Esophagus muscularis mucosa (tissue), 4 donors: ENCODE measurements around the gene AFF4. TPM values are rescaled to one million over a fixed set of nuclear protein-coding genes. Genes with fewer than 3 reads are reported as not detected.

ENCODE experiments used
- DNase-seq: peaks from one replicate; pipeline ENCODE4 v3.0.0-alpha.2; 2017; ENCODE audit errors: extremely low spot score
- H3K27ac ChIP-seq, 4 donors: fragments of 200-600 bp; sonication (generic); replicated peaks in 1 of 4; 1 replicate in 3 of 4; 2 replicates in 1 of 4; pipeline ENCODE4 v1.5.1; 2016 to 2019; ENCODE audit warnings: mild to moderate bottlenecking in 1 of 4
- H3K27me3 ChIP-seq, 4 donors: fragments of 200-600 bp; sonication (generic); one replicate each; pipeline versions ENCODE4 v1.5.1 to v1.6.0; 2016 to 2019
- H3K36me3 ChIP-seq, 4 donors: fragments of 200-600 bp; sonication (generic); one replicate each; pipeline ENCODE4 v1.5.1; 2016 to 2019
- H3K4me1 ChIP-seq, 4 donors: fragments of 200-600 bp; sonication (generic); one replicate each; pipeline ENCODE4 v1.5.1; 2016 to 2019
- H3K4me3 ChIP-seq, 4 donors: fragments of 200-600 bp; sonication (generic); 1 replicate in 2 of 4; 2 replicates in 2 of 4; pipeline ENCODE4 v1.5.1; 2016 to 2019; ENCODE audit warnings: mild to moderate bottlenecking in 4 of 4, moderate library complexity in 1 of 4
- H3K9me3 ChIP-seq, 4 donors: fragments of 200-600 bp; sonication (generic); 1 replicate in 3 of 4; 2 replicates in 1 of 4; pipeline ENCODE4 v1.5.1; 2016 to 2019
- EP300 ChIP-seq: sonication (generic); formaldehyde crosslinking; IDR thresholded peaks from one replicate; pipeline ENCODE4 v1.6.1; 2017; ENCODE audit warnings: antibody characterized with exemption
- POLR2A ChIP-seq: fragments of 450-650 bp; IDR thresholded peaks from one replicate; pipeline ENCODE4 v1.6.1; 2017; ENCODE audit warnings: antibody characterized with exemption, moderate library complexity, mild to moderate bottlenecking, low read depth
- POLR2AphosphoS5 ChIP-seq, 2 donors: sonication (generic); formaldehyde crosslinking; IDR thresholded peaks; one replicate each; pipeline ENCODE4 v1.6.1; 2017; ENCODE audit warnings: antibody characterized with exemption in 2 of 2
- WGBS: methylation state at CpG from one replicate; pipeline ENCODE4 v1.1.5; 2018; 5-methylcytosine and 5-hydroxymethylcytosine counted together
- intact Hi-C: fragments of 100-400 bp; cut with DNase I; formaldehyde crosslinking; loops from one replicate; pipeline ENCODE4 v1.15.1; 2023
- total RNA-seq, 4 donors: library from RNA; depleted of rRNA; stranded (reverse); fragments of >200 nt; gene quantifications; one replicate each; pipeline versions ENCODE4 v1.1.0 to v1.2.1, GENCODE V29; 2016
- TF ChIP-seq, protein P1 (sequence below), 3 experiments: fragments of 200-600 bp in 2 of 3; fragments of 450-650 bp in 1 of 3; sonication (generic) in 2 of 3; IDR thresholded peaks; one replicate each; pipeline ENCODE4 v1.5.1; 2017 to 2019; ENCODE audit warnings: antibody characterized with exemption in 3 of 3, mild to moderate bottlenecking in 2 of 3, moderate library complexity in 1 of 3

Gene AFF4
- total RNA-seq, 4 donors from 2014 or later: 56.1 to 74.1 (median 63.0) TPM

- intact Hi-C loops: no loop called here
- Histone ChIP-seq H3K4me1 (peaks cover 20 to 73% (median 47%) of the 10 kb centered on the region in 4 donors), H3K4me3 (no peak overlapping the region), H3K27ac (no peak overlapping the region), H3K9me3 (no peaks in the 10 kb centered on the region), H3K36me3 (peaks cover 0 to 9% (median 2%) of the 10 kb centered on the region in 4 donors), H3K27me3 (no peaks in the 10 kb centered on the region)
- WGBS: 90% methylated on average over 3 of the region's 3 CpGs
- no peak for TF ChIP-seq POLR2AphosphoS5 (IDR thresholded peaks at IDR 0.05)
- no peak for TF ChIP-seq EP300
- TF ChIP-seq, protein P1, sequence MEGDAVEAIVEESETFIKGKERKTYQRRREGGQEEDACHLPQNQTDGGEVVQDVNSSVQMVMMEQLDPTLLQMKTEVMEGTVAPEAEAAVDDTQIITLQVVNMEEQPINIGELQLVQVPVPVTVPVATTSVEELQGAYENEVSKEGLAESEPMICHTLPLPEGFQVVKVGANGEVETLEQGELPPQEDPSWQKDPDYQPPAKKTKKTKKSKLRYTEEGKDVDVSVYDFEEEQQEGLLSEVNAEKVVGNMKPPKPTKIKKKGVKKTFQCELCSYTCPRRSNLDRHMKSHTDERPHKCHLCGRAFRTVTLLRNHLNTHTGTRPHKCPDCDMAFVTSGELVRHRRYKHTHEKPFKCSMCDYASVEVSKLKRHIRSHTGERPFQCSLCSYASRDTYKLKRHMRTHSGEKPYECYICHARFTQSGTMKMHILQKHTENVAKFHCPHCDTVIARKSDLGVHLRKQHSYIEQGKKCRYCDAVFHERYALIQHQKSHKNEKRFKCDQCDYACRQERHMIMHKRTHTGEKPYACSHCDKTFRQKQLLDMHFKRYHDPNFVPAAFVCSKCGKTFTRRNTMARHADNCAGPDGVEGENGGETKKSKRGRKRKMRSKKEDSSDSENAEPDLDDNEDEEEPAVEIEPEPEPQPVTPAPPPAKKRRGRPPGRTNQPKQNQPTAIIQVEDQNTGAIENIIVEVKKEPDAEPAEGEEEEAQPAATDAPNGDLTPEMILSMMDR (IDR thresholded peaks at IDR 0.05): no peak
- TF ChIP-seq POLR2A: no peak
- DNase-seq: no peak
These were observed 19.9 kb downstream of the AFF4 start for GRCh38 chr5:132943362-132944022.

- no peak overlapping the region for H3K4me3 ChIP-seq
- no peak for TF ChIP-seq POLR2A
- TF ChIP-seq POLR2AphosphoS5 (IDR thresholded peaks at IDR 0.05): no peak
- TF ChIP-seq, protein P1 (IDR thresholded peaks at IDR 0.05): no peak
- TF ChIP-seq EP300: no peak
These were observed 22.1 kb downstream of the AFF4 start for GRCh38 chr5:132941331-132941730.

GRCh38 chr5:132928062-132928407 lies 35.4 kb downstream of the AFF4 start:
- peaks cover 26 to 84% (median 69%) of the 10 kb centered on the region in 4 donors for H3K36me3 ChIP-seq
- H3K27me3 ChIP-seq: no peaks in the 10 kb centered on the region
- no peak overlapping the region for H3K4me3 ChIP-seq
- WGBS: 97% methylated on average over 2 of the region's 2 CpGs
- DNase-seq: no peak
- no peaks in the 10 kb centered on the region for H3K9me3 ChIP-seq
- H3K27ac ChIP-seq: no peak overlapping the region
- H3K4me1 ChIP-seq: peaks cover 0 to 11% (median 2%) of the 10 kb centered on the region in 4 donors
- intact Hi-C loops: no loop called here
- TF ChIP-seq, protein P1 (IDR thresholded peaks at IDR 0.05): no peak
- TF ChIP-seq POLR2AphosphoS5 (IDR thresholded peaks at IDR 0.05): no peak
- no peak for TF ChIP-seq EP300
- TF ChIP-seq POLR2A: no peak

More at GRCh38 chr5:132941331-132941730, 22.1 kb downstream of the AFF4 start:
- Histone ChIP-seq H3K27me3 (no peaks in the 10 kb centered on the region), H3K36me3 (peaks cover 0 to 9% (median 5%) of the 10 kb centered on the region in 4 donors), H3K27ac (no peak overlapping the region), H3K4me1 (peaks cover 24 to 79% (median 51%) of the 10 kb centered on the region in 4 donors), H3K9me3 (no peaks in the 10 kb centered on the region)
- intact Hi-C loops: no loop called here
- 99% methylated on average over 5 of the region's 5 CpGs for WGBS
- no peak for DNase-seq

DNA sequence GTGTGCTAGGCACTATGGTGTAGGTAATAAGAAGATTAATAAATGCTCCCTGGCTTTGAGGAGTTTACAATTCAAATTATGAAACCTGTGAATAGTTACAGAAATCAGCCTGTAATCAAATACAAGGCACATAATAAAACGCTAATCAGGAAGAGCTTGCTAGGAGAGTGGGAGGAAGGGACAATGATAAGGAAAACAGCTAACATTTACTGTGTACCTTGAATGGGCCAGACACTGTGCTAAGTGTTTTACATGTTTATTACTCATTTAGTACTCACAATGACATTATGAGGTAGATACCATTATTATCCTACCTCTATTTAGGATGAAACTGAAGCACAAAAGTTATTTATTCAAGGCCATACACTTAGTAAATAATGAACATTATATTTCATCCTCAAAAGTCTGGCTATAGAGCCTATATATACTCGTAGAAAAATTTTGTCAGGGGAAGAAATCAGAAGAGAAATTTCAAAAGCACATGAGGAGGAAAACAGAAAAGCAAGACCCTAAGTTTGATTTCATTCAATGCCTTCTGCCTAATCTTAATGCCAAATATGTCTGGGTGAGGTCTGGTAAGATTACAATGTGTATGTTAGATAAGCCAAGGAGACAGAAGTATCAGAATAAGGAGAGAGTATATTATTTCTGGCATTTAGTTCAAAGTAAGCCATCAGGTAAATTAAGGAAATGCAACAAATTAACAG lies 35.9 kb downstream of the AFF4 start:
- H3K27me3 ChIP-seq: no peaks in the 10 kb centered on the region
- H3K4me1 ChIP-seq: peaks cover 0 to 11% (median 2%) of the 10 kb centered on the region in 4 donors
- H3K27ac ChIP-seq: no peak overlapping the region
- intact Hi-C loops: no loop called here
- peaks cover 22 to 84% (median 69%) of the 10 kb centered on the region in 4 donors for H3K36me3 ChIP-seq
- no peak for DNase-seq
- no peak overlapping the region for H3K4me3 ChIP-seq
- H3K9me3 ChIP-seq: no peaks in the 10 kb centered on the region
- WGBS: 88% methylated on average over 2 of the region's 2 CpGs
- TF ChIP-seq POLR2A: no peak
- TF ChIP-seq POLR2AphosphoS5 (IDR thresholded peaks at IDR 0.05): no peak
- no peak for TF ChIP-seq EP300
- TF ChIP-seq, protein P1 (IDR thresholded peaks at IDR 0.05): no peak
